HG03159 (cell line): ENCODE data around the gene GRN.
"Not testable (repeated sequence)": the region's sequence is repeated elsewhere in the genome, so short reads cannot be mapped to it uniquely, and the experiment has no call there.

Source experiments
- ATAC-seq: cut with Tn5 transposase; IDR thresholded peaks from one replicate; pipeline ENCODE4 v1.9.1; 2021; ENCODE audit warnings: mild to moderate bottlenecking, moderate library complexity; ENCODE audit not compliant: unreplicated experiment

Gene GRN

GRCh38 chr17:44360826-44361225 is 15.7 kb downstream of the GRN start:
- ATAC-seq: no peak

DNA sequence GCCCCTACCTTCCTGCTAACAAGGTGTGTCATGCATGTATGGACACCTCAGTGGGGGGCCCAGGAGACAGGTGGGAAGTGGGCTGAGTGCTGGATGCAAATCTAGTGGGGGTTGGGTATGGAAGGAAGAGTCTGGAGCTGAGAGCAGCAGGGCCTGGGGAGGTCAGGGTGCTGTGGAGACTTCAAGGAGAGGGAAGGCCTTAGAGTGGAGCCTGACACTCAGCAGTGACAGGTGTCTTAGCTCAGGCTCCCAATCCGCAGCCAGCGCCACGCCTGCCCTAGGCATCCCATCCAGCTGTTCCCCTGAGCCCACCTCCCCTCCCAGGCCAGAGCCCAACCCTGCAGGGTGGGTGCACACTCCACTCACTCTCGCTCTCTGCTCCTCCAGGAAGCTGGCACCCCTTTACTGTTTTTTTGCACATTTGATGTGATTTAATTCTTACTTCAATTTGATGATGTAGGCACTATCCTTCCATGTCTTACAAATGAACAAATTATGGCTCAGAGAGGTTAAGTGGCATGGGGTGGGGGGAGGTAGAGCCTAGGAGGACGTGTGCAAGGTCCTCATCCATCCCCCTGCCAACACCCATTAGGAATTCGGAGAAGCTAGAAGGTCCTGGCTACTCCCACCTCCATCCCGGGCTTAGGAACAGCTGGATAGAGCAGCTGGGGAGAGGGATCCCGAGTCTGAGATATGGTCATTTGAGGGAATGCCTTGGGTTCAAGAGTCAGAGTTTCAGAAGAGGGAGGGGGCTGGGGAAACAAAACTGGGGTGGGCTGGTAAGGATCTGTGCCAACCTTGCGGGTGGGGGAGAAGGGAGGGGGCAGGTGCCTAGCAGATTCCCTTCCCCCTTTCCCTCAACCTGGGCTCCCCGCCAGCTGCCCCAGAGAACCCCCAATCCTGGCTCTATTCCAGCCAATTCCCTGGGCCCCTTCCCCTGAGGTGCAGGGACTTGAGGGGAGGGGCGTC is 16.5 kb downstream of the GRN start:
- no peak for ATAC-seq

DNA sequence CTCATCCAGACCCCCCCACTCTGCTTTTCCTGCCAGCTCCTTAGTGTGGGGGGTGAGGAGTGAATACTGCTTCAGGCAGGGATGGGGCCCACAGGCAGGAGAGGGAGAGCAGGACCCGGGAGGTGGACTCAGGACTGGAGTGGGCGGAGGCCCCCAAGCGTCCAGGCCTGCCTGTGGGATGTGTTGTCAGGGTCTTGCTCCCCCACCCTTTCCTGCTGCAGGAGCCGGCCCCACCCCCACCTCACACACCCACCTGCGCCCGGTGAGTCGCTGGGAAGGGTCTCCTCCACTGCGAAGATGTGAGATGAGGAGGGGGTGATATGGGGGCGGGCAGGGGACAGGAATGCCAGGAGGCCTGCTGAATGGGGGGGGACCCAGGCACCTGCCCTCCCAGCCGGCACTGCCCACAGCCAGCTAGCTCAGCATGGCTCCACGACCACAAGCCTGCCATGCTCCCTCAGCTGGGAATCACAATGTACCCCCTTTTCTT is 17.4 kb downstream of the GRN start:
- ATAC-seq: no peak

DNA sequence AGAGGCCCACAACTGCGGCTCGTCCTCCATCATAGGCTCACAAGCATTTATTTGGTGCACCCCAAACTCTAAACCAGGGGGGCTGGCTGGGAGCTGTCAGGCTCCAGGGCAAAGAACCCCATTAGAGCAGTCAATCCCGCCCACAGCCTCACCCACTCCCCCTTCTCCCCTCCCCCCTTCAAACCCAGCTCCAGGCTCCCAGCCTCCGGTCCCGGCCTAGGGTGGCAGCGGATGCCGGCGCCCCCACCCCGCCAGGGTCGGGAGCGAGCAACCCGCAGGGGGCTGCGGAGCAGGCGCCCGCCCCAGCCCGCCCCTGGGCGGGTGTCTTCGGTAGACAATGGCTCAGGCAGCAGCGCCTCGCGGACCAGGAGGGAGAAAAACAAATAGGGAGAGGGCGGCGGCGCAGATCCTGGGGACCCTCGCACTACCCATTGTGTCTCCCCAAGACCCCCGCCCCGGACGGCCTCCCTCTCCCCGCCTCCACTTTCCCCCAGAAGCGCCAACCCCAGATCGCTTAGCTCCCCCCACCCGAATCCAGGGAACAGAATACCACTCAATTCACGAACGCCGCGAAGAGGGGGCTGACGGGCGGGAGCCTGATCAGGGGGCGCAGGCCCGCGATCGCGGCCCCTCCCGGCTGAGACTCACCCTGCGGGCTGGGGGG is 18.0 kb downstream of the GRN start:
- no peak for ATAC-seq

DNA sequence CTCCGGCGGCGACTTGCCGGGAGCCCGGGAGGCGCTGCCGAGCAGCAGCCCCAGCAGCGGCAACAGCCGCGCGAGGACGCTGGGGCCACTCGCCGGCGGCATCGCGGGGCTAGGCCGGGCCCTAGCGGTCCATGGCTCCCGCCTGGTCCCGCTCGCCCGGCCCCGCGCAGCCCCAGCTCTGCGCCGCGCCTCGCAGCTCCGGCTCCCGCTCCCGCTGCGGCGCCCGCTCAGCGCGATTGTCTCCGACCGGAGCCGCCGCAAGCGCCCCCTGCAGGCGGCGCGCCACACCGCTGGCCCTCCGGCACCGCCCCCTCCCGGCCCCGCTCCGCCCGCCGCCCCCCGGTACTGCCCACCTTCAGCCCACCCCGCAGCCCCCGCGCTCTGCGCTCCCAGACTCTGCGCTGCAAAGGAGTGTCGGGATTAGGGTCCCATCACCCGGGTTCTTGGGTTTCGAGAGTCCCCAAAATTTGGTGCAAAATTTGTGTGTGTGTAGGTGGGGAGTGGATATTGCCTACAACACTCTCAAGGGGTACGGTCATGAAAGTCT is 18.6 kb downstream of the GRN start, which contains the start of gene FAM171A2:
Gene FAM171A2 (minus strand): TSS at position 241 of the 547 bp plus-strand sequence. CDS start 139 bp downstream, at position 102.
- no peak for ATAC-seq

- ATAC-seq: not testable (repeated sequence)
Observed at GRCh38 chr17:44365051-44365450, 19.9 kb downstream of the GRN start.

DNA sequence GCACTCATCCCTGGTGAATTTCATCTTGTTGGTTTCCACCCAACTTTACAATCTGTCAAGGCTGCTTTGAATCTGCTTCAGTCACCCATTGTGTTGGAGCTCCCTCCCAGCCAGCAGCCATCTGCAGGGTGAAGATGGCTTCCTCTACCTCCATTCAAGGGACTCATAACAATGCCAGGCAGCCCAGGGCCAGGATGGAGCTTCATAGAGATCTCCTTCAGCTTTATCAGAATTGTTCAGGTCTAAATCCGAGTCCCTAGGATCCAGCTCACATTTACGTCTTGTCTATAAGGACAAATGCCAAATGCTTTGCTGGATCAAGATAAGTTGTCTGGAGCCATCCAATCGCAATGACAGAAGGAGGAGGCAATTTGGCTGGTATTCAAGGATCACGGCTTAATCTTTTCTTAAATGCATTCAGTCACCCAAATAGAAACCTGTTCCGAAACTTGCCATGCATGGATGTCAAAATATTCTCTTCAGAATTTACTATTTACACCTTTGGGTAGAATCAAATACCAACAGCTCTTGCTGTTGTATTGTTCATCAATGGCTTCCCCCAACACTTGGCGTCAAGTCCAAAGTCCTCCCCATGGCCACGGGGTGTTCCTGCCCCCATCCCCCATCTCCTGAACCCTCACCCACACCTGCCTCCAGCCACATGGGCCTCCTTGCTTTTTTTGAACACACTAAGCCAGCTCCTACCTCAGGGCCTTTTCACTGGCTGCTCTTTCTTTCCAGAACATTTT is 22.3 kb downstream of the GRN start:
- ATAC-seq: no peak

DNA sequence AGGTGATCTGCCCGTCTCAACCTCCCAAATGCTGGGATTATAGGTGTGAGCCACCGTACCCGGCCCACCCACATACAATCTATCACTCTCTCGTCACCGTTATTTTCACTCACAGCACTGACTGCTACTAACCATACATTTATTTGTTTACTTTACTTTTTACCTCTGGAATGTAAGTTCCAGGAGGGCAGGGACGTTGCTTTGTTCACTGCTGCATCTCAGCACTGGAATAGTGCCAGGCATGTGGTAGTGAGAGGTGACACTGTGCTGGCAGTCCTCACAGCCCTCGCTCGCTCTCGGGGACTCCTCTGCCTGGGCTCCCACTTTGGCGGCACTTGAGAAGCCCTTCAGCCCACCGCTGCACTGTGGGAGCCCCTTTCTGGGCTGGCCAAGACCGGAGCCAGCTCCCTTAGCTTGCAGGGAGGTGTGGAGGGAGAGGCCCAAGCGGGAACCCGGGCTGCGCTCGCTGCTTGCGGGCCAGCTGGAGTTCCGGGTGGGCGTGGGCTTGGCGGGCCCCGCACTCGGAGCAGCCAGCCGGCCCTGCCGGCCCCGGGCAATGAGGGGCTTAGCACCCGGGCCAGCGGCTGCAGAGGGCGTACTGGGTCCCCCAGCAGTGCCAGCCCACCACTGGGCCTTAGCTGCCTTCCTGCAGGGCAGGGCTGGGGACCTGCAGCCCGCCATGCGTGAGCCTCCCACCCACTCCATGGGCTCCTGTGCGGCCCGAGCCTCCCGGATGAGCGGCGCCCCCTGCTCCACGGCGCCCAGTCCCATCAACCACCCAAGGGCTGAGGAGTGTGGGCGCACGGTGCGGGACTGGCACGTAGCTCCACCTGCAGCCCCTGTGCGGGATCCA is 23.5 kb downstream of the GRN start:
- not testable (repeated sequence) for ATAC-seq

- ATAC-seq: not testable (repeated sequence)
Observed at GRCh38 chr17:44369414-44370023, 24.4 kb downstream of the GRN start.

GRCh38 chr17:44372036-44372435 is 26.9 kb downstream of the GRN start:
- ATAC-seq: no peak

- no peak for ATAC-seq
Observed at GRCh38 chr17:44374306-44375195, 29.4 kb downstream of the GRN start.

- ATAC-seq: no peak
Observed at GRCh38 chr17:44375196-44376017, 30.3 kb downstream of the GRN start.

- no peak for ATAC-seq
Observed at GRCh38 chr17:44376124-44376523, 31.0 kb downstream of the GRN start.

DNA sequence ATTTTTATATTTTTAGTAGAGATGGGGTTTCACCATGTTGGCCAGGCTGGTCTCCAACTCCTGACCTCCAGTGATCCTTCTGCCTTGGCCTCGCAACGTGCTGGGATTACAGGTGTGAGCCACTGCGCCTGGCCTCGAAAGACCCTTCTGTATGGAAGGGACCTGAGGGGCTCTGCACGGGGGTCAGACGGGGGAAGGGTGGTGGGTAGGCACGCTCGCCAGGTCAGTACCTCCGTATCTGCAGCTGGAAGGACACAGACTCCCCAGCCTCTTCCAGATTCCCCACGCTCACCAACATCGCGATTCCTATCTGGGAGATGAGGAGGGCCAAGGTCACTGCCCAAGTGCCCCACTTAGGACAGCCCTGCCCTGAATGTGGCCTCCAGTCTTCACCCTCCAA is 31.7 kb downstream of the GRN start:
- ATAC-seq: no peak

- ATAC-seq: no peak
Observed at GRCh38 chr17:44378171-44378705, 33.1 kb downstream of the GRN start.

DNA sequence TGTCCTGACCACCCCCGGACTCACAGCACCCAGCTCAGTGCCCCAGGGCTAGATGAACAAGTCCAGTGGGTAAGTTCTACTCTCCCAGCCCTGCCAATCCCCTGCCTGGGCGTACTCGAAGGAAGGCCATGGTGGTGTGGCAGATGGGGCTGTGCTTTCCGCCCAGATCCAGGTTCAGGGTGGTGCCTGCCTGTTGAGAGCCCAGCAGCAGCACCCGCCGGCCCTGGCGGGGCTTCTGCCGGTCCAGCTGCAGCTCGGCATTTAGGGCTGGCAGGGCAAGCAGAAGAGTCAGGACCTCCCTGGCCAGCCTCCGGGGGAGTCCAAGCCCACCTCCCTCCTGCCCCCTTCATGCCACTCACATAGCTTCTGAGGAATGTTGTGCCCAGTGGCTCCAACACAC is 34.8 kb downstream of the GRN start:
- no peak for ATAC-seq

DNA sequence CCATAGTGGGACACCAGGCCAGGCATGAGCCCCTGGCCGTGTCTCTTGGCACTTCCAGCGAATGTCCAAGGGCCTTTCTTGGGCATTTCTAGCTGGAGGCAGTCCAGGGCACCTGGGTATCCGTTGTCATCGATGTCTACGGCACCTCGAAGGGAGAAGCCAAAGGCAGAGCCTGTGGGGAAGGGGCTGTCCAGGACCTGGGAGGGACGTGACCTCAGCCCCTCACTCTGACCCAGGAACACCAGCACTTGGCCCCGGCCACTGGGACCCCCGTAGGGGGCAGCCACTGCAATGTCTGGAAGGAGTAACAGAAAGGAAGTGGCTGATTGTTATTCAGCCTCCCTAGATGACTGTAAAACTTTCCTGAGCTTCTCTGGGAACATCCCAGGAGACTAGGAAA is 35.7 kb downstream of the GRN start:
- no peak for ATAC-seq
